Measurements from ENCODE around the gene FAM217B.

Gene FAM217B

GRCh38 chr20:59908855-59909254 lies 31.3 kb upstream of the FAM217B start:
- H3K36me3 Mint-ChIP-seq (ENCODE audit: low read depth), result no peaks in the 10 kb centered on the region
- no peaks in the 10 kb centered on the region for H3K9me3 Mint-ChIP-seq
- peaks cover 6% of the 10 kb centered on the region for H3K4me1 Mint-ChIP-seq
- H3K27ac Mint-ChIP-seq, result no peak overlapping the region
- no peak for TF ChIP-seq CTCF (IDR thresholded peaks at IDR 0.05; ENCODE audit: unreplicated experiment in 3 of 3)
- peaks cover 5% of the 10 kb centered on the region for H3K27me3 Mint-ChIP-seq (ENCODE audit: low read depth)
- no peak overlapping the region for H3K4me3 Mint-ChIP-seq

GRCh38 chr20:59911041-59911440 lies 29.1 kb upstream of the FAM217B start:
- H3K27me3 Mint-ChIP-seq (ENCODE audit: low read depth), result peaks cover 5% of the 10 kb centered on the region
- TF ChIP-seq CTCF (IDR thresholded peaks at IDR 0.05; ENCODE audit: unreplicated experiment in 3 of 3), result no peak
- no peak overlapping the region for H3K27ac Mint-ChIP-seq
- H3K36me3 Mint-ChIP-seq (ENCODE audit: low read depth), result no peaks in the 10 kb centered on the region
- no peaks in the 10 kb centered on the region for H3K9me3 Mint-ChIP-seq
- peaks cover 4% of the 10 kb centered on the region for H3K4me1 Mint-ChIP-seq
- no peak overlapping the region for H3K4me3 Mint-ChIP-seq

- Mint-ChIP-seq H3K4me3 (no peak overlapping the region), H3K27ac (no peak overlapping the region), H3K4me1 (peaks cover 4% of the 10 kb centered on the region), H3K36me3 (ENCODE audit: low read depth) (no peaks in the 10 kb centered on the region), H3K27me3 (ENCODE audit: low read depth) (peaks cover 5% of the 10 kb centered on the region), H3K9me3 (no peaks in the 10 kb centered on the region)
- no peak for TF ChIP-seq CTCF (IDR thresholded peaks at IDR 0.05; ENCODE audit: unreplicated experiment in 3 of 3)
These were observed 27.6 kb upstream of the FAM217B start for GRCh38 chr20:59912609-59913008.

- no peaks in the 10 kb centered on the region for H3K9me3 Mint-ChIP-seq
- no peak for TF ChIP-seq CTCF (IDR thresholded peaks at IDR 0.05; ENCODE audit: unreplicated experiment in 3 of 3)
- H3K27me3 Mint-ChIP-seq (ENCODE audit: low read depth), result no peaks in the 10 kb centered on the region
- no peaks in the 10 kb centered on the region for H3K36me3 Mint-ChIP-seq (ENCODE audit: low read depth)
- H3K4me1 Mint-ChIP-seq, result peaks cover 12% of the 10 kb centered on the region
- H3K4me3 Mint-ChIP-seq, result no peak overlapping the region
- H3K27ac Mint-ChIP-seq, result no peak overlapping the region
These were observed 19.2 kb upstream of the FAM217B start for GRCh38 chr20:59920944-59921343.

GRCh38 chr20:59923514-59923913 lies 16.7 kb upstream of the FAM217B start:
- H3K36me3 Mint-ChIP-seq (ENCODE audit: low read depth), result no peaks in the 10 kb centered on the region
- H3K27me3 Mint-ChIP-seq (ENCODE audit: low read depth), result no peaks in the 10 kb centered on the region
- TF ChIP-seq CTCF (IDR thresholded peaks at IDR 0.05; ENCODE audit: unreplicated experiment in 3 of 3), result no peak
- no peak overlapping the region for H3K4me3 Mint-ChIP-seq
- H3K27ac Mint-ChIP-seq, result peak overlapping the region in 1 of 3 experiments; percentile 48
- peaks cover 16% of the 10 kb centered on the region for H3K4me1 Mint-ChIP-seq
- H3K9me3 Mint-ChIP-seq, result no peaks in the 10 kb centered on the region

- Mint-ChIP-seq H3K9me3 (no peaks in the 10 kb centered on the region), H3K27ac (peak overlapping the region; percentile 34 to 84 (median 69)), H3K4me1 (peaks cover 16% of the 10 kb centered on the region), H3K4me3 (peak overlapping the region in 2 of 3 experiments; percentile 9 to 11), H3K36me3 (ENCODE audit: low read depth) (no peaks in the 10 kb centered on the region), H3K27me3 (ENCODE audit: low read depth) (peaks cover 7% of the 10 kb centered on the region)
- TF ChIP-seq CTCF (IDR thresholded peaks at IDR 0.05; ENCODE audit: unreplicated experiment in 3 of 3), result no peak
These were observed 14.8 kb upstream of the FAM217B start for GRCh38 chr20:59925359-59925758.

Data from nephron (organoid).